ENCODE measurements around the gene DYDC2.

Gene DYDC2

GRCh38 chr10:80356563-80356988 is at the start of gene DYDC2, which contains the start of gene DYDC1:
DYDC2 (plus strand) TSS chr10:80356781; CDS start chr10:80362444, 5,663 bp downstream.
DYDC1 (minus strand) TSS chr10:80356755; CDS start chr10:80352601, 4,154 bp downstream.
- DNase-seq (ENCODE audit: low spot score) = peak; percentile 45
- TF ChIP-seq CTCF (IDR thresholded peaks at IDR 0.05; ENCODE audit: extremely low read depth, missing control alignments) = no peak

- no peak for TF ChIP-seq CTCF (IDR thresholded peaks at IDR 0.05; ENCODE audit: extremely low read depth, missing control alignments)
Measured at GRCh38 chr10:80313523-80313922, 43.1 kb upstream of the DYDC2 start.

GRCh38 chr10:80315391-80315790 is 41.2 kb upstream of the DYDC2 start:
- no peak for TF ChIP-seq CTCF (IDR thresholded peaks at IDR 0.05; ENCODE audit: extremely low read depth, missing control alignments)
- no peak for DNase-seq (ENCODE audit: low spot score)

More at GRCh38 chr10:80313523-80313922, 43.1 kb upstream of the DYDC2 start:
- no peak for DNase-seq (ENCODE audit: low spot score)

- no peak for DNase-seq (ENCODE audit: low spot score)
- TF ChIP-seq CTCF (IDR thresholded peaks at IDR 0.05; ENCODE audit: extremely low read depth, missing control alignments) = no peak
Measured at GRCh38 chr10:80318742-80319141, 37.8 kb upstream of the DYDC2 start.

GRCh38 chr10:80319318-80319717 is 37.3 kb upstream of the DYDC2 start:
- no peak for DNase-seq (ENCODE audit: low spot score)
- no peak for TF ChIP-seq CTCF (IDR thresholded peaks at IDR 0.05; ENCODE audit: extremely low read depth, missing control alignments)

GRCh38 chr10:80319725-80320290 is 36.8 kb upstream of the DYDC2 start:
- TF ChIP-seq CTCF (IDR thresholded peaks at IDR 0.05; ENCODE audit: extremely low read depth, missing control alignments) = no peak
- DNase-seq (ENCODE audit: low spot score) = no peak

GRCh38 chr10:80320377-80320776 is 36.2 kb upstream of the DYDC2 start:
- DNase-seq (ENCODE audit: low spot score) = no peak
- TF ChIP-seq CTCF (IDR thresholded peaks at IDR 0.05; ENCODE audit: extremely low read depth, missing control alignments) = no peak

Measured in GM20000 (cell line).